Testis (tissue), 2 donors: ENCODE results near the gene LMNTD2.

Source experiments
- POLR2A ChIP-seq: fragments of 450-650 bp; IDR thresholded peaks from one replicate; pipeline ENCODE4 v1.6.1; 2017; ENCODE audit warnings: antibody characterized with exemption, mild to moderate bottlenecking, moderate library complexity
- TF ChIP-seq, protein P1 (sequence below), 3 experiments: fragments of 450-650 bp in 2 of 3; fragments of 200-600 bp in 1 of 3; sonication (generic) in 1 of 3; IDR thresholded peaks; one replicate each; pipeline ENCODE4 v1.5.1; 2016 to 2019; ENCODE audit warnings: antibody characterized with exemption in 3 of 3, mild to moderate bottlenecking in 2 of 3, moderate library complexity in 1 of 3

- no peak for TF ChIP-seq POLR2A
- TF ChIP-seq, protein P1, sequence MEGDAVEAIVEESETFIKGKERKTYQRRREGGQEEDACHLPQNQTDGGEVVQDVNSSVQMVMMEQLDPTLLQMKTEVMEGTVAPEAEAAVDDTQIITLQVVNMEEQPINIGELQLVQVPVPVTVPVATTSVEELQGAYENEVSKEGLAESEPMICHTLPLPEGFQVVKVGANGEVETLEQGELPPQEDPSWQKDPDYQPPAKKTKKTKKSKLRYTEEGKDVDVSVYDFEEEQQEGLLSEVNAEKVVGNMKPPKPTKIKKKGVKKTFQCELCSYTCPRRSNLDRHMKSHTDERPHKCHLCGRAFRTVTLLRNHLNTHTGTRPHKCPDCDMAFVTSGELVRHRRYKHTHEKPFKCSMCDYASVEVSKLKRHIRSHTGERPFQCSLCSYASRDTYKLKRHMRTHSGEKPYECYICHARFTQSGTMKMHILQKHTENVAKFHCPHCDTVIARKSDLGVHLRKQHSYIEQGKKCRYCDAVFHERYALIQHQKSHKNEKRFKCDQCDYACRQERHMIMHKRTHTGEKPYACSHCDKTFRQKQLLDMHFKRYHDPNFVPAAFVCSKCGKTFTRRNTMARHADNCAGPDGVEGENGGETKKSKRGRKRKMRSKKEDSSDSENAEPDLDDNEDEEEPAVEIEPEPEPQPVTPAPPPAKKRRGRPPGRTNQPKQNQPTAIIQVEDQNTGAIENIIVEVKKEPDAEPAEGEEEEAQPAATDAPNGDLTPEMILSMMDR (IDR thresholded peaks at IDR 0.05), result no peak
Measured at GRCh38 chr11:590997-591396, 30.5 kb upstream of the LMNTD2 start.
